ENCODE data around the gene PHF12. TPM values are rescaled to one million over a fixed set of nuclear protein-coding genes. Genes with fewer than 3 reads are reported as not detected.

Gene PHF12
- total and polyA plus RNA-seq, 2 experiments from 2014 or later: 19.7 to 41.0 TPM

DNA sequence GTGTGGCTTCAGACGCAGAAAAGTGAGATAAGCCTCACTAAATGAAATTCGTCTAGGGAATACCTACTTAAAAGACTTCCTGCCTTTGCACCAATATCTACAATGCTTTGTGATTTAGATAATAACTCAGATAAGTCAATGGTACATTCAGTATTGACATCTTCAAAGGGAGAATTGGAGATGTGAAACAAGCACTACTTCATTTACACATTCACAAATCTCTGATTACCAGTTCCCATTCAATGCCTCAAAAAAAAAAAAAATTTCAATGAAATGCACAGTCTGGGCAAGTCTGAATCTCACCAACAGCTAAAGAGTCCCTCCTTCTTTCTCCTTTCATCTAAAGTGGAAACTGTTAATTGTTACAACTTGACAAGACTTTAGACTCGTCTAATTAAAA is 3.7 kb downstream of the PHF12 start:
- peaks cover 59% of the 10 kb centered on the region for H4K20me1 ChIP-seq (replicated peaks; ENCODE audit: insufficient read depth)

More for the DNA sequence above, 3.7 kb downstream of the PHF12 start:
- peaks cover 54% of the 10 kb centered on the region for H3K36me3 Mint-ChIP-seq (ENCODE audit: low read depth)
- Histone ChIP-seq H3K4me1 (ENCODE audit: insufficient read depth) (peaks cover 27% of the 10 kb centered on the region), H3F3A (replicated peaks; ENCODE audit: low read depth) (peaks cover 16% of the 10 kb centered on the region; the same call in 1 of the 2 replicates), H3K9me2 (ENCODE audit: insufficient read depth) (no peaks in the 10 kb centered on the region), H3K36me3 (ENCODE audit: insufficient read depth) (peaks cover 14% of the 10 kb centered on the region), H3K79me2 (replicated peaks; ENCODE audit: insufficient read depth) (peaks cover 82% of the 10 kb centered on the region), H3K27ac (ENCODE audit: low read depth) (0 out of 2 replicates have a peak overlapping the region, but pooled peaks have one; percentile 15), H3K4me2 (peak overlapping the region; percentile 92), H2AFZ (no peak overlapping the region), H3K27me3 (ENCODE audit: insufficient read depth) (no peaks in the 10 kb centered on the region), H3K4me3 (peak overlapping the region; percentile 96)
- ATAC-seq (no peak), DNase-seq (ENCODE audit: low spot score) (no peak)
- H3K4me1 Mint-ChIP-seq: peaks cover 24% of the 10 kb centered on the region
- peaks cover 1% of the 10 kb centered on the region for H3K27me3 Mint-ChIP-seq (ENCODE audit: insufficient read depth, low read depth, poor library complexity)
- no peak for TF ChIP-seq REST (IDR thresholded peaks at IDR 0.05; ENCODE audit: unreplicated experiment)
- TF ChIP-seq CREB1 (CRISPR knock-in tag; IDR thresholded peaks at IDR 0.05; ENCODE audit: low read depth): no peak
- no peak for TF ChIP-seq NANOG (IDR thresholded peaks at IDR 0.05; ENCODE audit: borderline replicate concordance)
- TF ChIP-seq POLR2AphosphoS5 (IDR thresholded peaks at IDR 0.05; ENCODE audit: low read depth): no peak
- no peak for TF ChIP-seq STAT1 (IDR thresholded peaks at IDR 0.05; ENCODE audit: unreplicated experiment)
- TF ChIP-seq ETS1 (IDR thresholded peaks at IDR 0.05): no peak
- TF ChIP-seq EZH2phosphoT487 (IDR thresholded peaks at IDR 0.05; ENCODE audit: unreplicated experiment): no peak
- no peak for TF ChIP-seq CTCF (conservative IDR thresholded peaks at IDR 0.05; ENCODE audit: low read depth in 2 of 2)
- no peak for TF ChIP-seq EZH2 (IDR thresholded peaks at IDR 0.05; ENCODE audit: low read depth, unreplicated experiment)
- no peak for TF ChIP-seq ZNF114 (CRISPR knock-in tag; IDR thresholded peaks at IDR 0.05)
- TF ChIP-seq ZNF331 (CRISPR knock-in tag; IDR thresholded peaks at IDR 0.05; ENCODE audit: low read depth): no peak
- TF ChIP-seq JUNB (IDR thresholded peaks at IDR 0.05; ENCODE audit: unreplicated experiment): no peak
- TF ChIP-seq ZNF462 (CRISPR knock-in tag; IDR thresholded peaks at IDR 0.05): no peak
- peak overlapping the region; percentile 98 for H3K4me3 Mint-ChIP-seq
- no peak overlapping the region; the same call in 1 of the 2 replicates for H3K27ac Mint-ChIP-seq
- no peaks in the 10 kb centered on the region for H3K9me3 Mint-ChIP-seq

Data from GM23338 (cell line).